Midbrain (tissue), 1 donor: Measurements from ENCODE around the gene SLC5A5.
A peak's percentile ranks its signal among the peaks of the same experiment; 100 is the strongest.

Source experiments
- DNase-seq: peaks from one replicate; lab custom pipeline; 2025; lab: John Stamatoyannopoulos, UW

SLC5A5 gene

GRCh38 chr19:17871878-17872250 is at the start of gene SLC5A5:
Gene SLC5A5 (plus strand): TSS chr19:17871945. CDS start chr19:17872320, 375 bp downstream.
- no peak for DNase-seq

GRCh38 chr19:17824339-17824738 is 47.4 kb upstream of the SLC5A5 start:
- no peak for DNase-seq

- no peak for DNase-seq
These were observed 45.2 kb upstream of the SLC5A5 start for GRCh38 chr19:17826508-17827056.

GRCh38 chr19:17829855-17830566 is 41.7 kb upstream of the SLC5A5 start:
- DNase-seq = no peak

- DNase-seq = peak; percentile 34
These were observed 41.0 kb upstream of the SLC5A5 start for GRCh38 chr19:17830567-17831418.

GRCh38 chr19:17831419-17831888 is 40.3 kb upstream of the SLC5A5 start:
- DNase-seq = no peak

- no peak for DNase-seq
These were observed 39.1 kb upstream of the SLC5A5 start for GRCh38 chr19:17832443-17833208.

- DNase-seq = no peak
These were observed 37.2 kb upstream of the SLC5A5 start for GRCh38 chr19:17834350-17835181.

- DNase-seq = no peak
These were observed 36.4 kb upstream of the SLC5A5 start for GRCh38 chr19:17835182-17836006.

- DNase-seq = no peak
These were observed 35.2 kb upstream of the SLC5A5 start for GRCh38 chr19:17836530-17836929.

- DNase-seq = no peak
These were observed 33.8 kb upstream of the SLC5A5 start for GRCh38 chr19:17837972-17838371.

GRCh38 chr19:17840019-17840418 is 31.7 kb upstream of the SLC5A5 start:
- DNase-seq = no peak

GRCh38 chr19:17841371-17841809 is 30.4 kb upstream of the SLC5A5 start:
- no peak for DNase-seq

GRCh38 chr19:17841810-17842662 is 29.7 kb upstream of the SLC5A5 start:
- peak; percentile 21 for DNase-seq

GRCh38 chr19:17842663-17843291 is 29.0 kb upstream of the SLC5A5 start:
- no peak for DNase-seq

- no peak for DNase-seq
These were observed 28.4 kb upstream of the SLC5A5 start for GRCh38 chr19:17843292-17843827.

- no peak for DNase-seq
These were observed 27.7 kb upstream of the SLC5A5 start for GRCh38 chr19:17843908-17844490.

- DNase-seq = no peak
These were observed 25.6 kb upstream of the SLC5A5 start for GRCh38 chr19:17846146-17846545.
